Measurements from ENCODE around the gene OR52J3. TPM values are rescaled to one million over a fixed set of nuclear protein-coding genes. Genes with fewer than 3 reads are reported as not detected.

OR52J3 gene
- polyA plus RNA-seq, 3 donors = not detected

GRCh38 chr11:5088556-5088955, 42.2 kb downstream of the OR52J3 start:
- Histone ChIP-seq H3K36me3 (replicated peaks in 1 of 2; ENCODE audit: control insufficient read depth in 1 of 2, insufficient read depth in 2 of 2, low read length in 2 of 2) (no peaks in the 10 kb centered on the region), H3K4me2 (replicated peaks; ENCODE audit: extremely low read depth, low read length, poor library complexity, severe bottlenecking) (no peak overlapping the region), H3K9me3 (replicated peaks in 1 of 2; ENCODE audit: control insufficient read depth in 1 of 2, insufficient read depth in 1 of 2, low read length in 2 of 2) (no peaks in the 10 kb centered on the region), H3K79me2 (ENCODE audit: insufficient read depth, low read length) (no peaks in the 10 kb centered on the region), H3K9ac (ENCODE audit: insufficient read depth, low read length, poor library complexity, severe bottlenecking) (no peak overlapping the region), H3K27ac (ENCODE audit: low read depth in 1 of 2, low read length in 2 of 2) (no peak overlapping the region), H3K4me1 (ENCODE audit: control insufficient read depth in 1 of 2, insufficient read depth in 2 of 2, low read length in 2 of 2) (no peaks in the 10 kb centered on the region), H4K20me1 (ENCODE audit: insufficient read depth, low read length) (no peaks in the 10 kb centered on the region), H2AFZ (ENCODE audit: insufficient read depth, low read depth, low read length, poor library complexity, severe bottlenecking) (no peak overlapping the region), H3K4me3 (replicated peaks in 1 of 3; ENCODE audit: low read depth in 2 of 3, low read length in 3 of 3) (no peak overlapping the region), H3K27me3 (ENCODE audit: control insufficient read depth in 2 of 2, insufficient read depth in 2 of 2, low read length in 2 of 2) (no peaks in the 10 kb centered on the region)
- intact Hi-C loops (cut with micrococcal nuclease) = no loop called here
- H3K27me3 Mint-ChIP-seq (ENCODE audit: low read depth in 3 of 3) = peaks cover 0 to 3% (median 0%) of the 10 kb centered on the region in 3 donors
- no peaks in the 10 kb centered on the region for H3K4me1 Mint-ChIP-seq
- TF ChIP-seq, protein P1, sequence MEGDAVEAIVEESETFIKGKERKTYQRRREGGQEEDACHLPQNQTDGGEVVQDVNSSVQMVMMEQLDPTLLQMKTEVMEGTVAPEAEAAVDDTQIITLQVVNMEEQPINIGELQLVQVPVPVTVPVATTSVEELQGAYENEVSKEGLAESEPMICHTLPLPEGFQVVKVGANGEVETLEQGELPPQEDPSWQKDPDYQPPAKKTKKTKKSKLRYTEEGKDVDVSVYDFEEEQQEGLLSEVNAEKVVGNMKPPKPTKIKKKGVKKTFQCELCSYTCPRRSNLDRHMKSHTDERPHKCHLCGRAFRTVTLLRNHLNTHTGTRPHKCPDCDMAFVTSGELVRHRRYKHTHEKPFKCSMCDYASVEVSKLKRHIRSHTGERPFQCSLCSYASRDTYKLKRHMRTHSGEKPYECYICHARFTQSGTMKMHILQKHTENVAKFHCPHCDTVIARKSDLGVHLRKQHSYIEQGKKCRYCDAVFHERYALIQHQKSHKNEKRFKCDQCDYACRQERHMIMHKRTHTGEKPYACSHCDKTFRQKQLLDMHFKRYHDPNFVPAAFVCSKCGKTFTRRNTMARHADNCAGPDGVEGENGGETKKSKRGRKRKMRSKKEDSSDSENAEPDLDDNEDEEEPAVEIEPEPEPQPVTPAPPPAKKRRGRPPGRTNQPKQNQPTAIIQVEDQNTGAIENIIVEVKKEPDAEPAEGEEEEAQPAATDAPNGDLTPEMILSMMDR (IDR thresholded peaks at IDR 0.05) = no peak
- no peak for DNase-seq
- H3K4me3 Mint-ChIP-seq = no peak overlapping the region
- no peak overlapping the region for H3K27ac Mint-ChIP-seq
- H3K9me3 Mint-ChIP-seq = no peaks in the 10 kb centered on the region
- no peaks in the 10 kb centered on the region for H3K36me3 Mint-ChIP-seq

- 83% methylated on average over 1 of the region's 1 CpG for WGBS (ENCODE audit: insufficient coverage)
- no peaks in the 10 kb centered on the region for H3K9me3 Mint-ChIP-seq
- no peak overlapping the region for H3K4me3 ChIP-seq (replicated peaks in 1 of 3; ENCODE audit: low read depth in 2 of 3, low read length in 3 of 3)
- no peaks in the 10 kb centered on the region for H3K9me3 ChIP-seq (replicated peaks in 1 of 2; ENCODE audit: control insufficient read depth in 1 of 2, insufficient read depth in 1 of 2, low read length in 2 of 2)
- H3K27ac ChIP-seq (ENCODE audit: low read depth in 1 of 2, low read length in 2 of 2) = no peak overlapping the region
- no peaks in the 10 kb centered on the region for H3K4me1 Mint-ChIP-seq
- H3K36me3 Mint-ChIP-seq = no peaks in the 10 kb centered on the region
- H2AFZ ChIP-seq (ENCODE audit: insufficient read depth, low read depth, low read length, poor library complexity, severe bottlenecking) = no peak overlapping the region
- H4K20me1 ChIP-seq (ENCODE audit: insufficient read depth, low read length) = no peaks in the 10 kb centered on the region
- no peaks in the 10 kb centered on the region for H3K36me3 ChIP-seq (replicated peaks in 1 of 2; ENCODE audit: control insufficient read depth in 1 of 2, insufficient read depth in 2 of 2, low read length in 2 of 2)
- no peak overlapping the region for H3K9ac ChIP-seq (ENCODE audit: insufficient read depth, low read length, poor library complexity, severe bottlenecking)
- H3K27ac Mint-ChIP-seq = no peak overlapping the region
- H3K4me2 ChIP-seq (replicated peaks; ENCODE audit: extremely low read depth, low read length, poor library complexity, severe bottlenecking) = no peak overlapping the region
- no peak overlapping the region for H3K4me3 Mint-ChIP-seq
- H3K27me3 ChIP-seq (ENCODE audit: control insufficient read depth in 2 of 2, insufficient read depth in 2 of 2, low read length in 2 of 2) = no peaks in the 10 kb centered on the region
- DNase-seq = no peak
- peaks cover 0 to 3% (median 2%) of the 10 kb centered on the region in 3 donors for H3K27me3 Mint-ChIP-seq (ENCODE audit: low read depth in 3 of 3)
- TF ChIP-seq, protein P1 (IDR thresholded peaks at IDR 0.05) = no peak
- intact Hi-C loops (cut with micrococcal nuclease) = no loop called here
- H3K79me2 ChIP-seq (ENCODE audit: insufficient read depth, low read length) = no peaks in the 10 kb centered on the region
- H3K4me1 ChIP-seq (ENCODE audit: control insufficient read depth in 1 of 2, insufficient read depth in 2 of 2, low read length in 2 of 2) = no peaks in the 10 kb centered on the region
These were observed 44.3 kb downstream of the OR52J3 start for GRCh38 chr11:5090668-5091067.
